Hindlimb muscle (tissue), 1 donor: ENCODE data around the gene KLRK1. TPM values are rescaled to one million over a fixed set of nuclear protein-coding genes. Genes with fewer than 3 reads are reported as not detected.
"Not testable (repeated sequence)": the region's sequence is repeated elsewhere in the genome, so short reads cannot be mapped to it uniquely, and the experiment has no call there.

ENCODE experiments used
- DNase-seq: peaks from one replicate; pipeline ENCODE4 v3.0.0-alpha.2; 2013
- polyA plus RNA-seq: library from polyadenylated mRNA; unstranded; fragments of 120-200 nt; gene quantifications from one replicate; pipeline ENCODE4 v1.2.1, GENCODE V29; 2013; ENCODE audit not compliant: insufficient read length

The KLRK1 gene
- polyA plus RNA-seq, 1 donor: 0.48 TPM

DNA sequence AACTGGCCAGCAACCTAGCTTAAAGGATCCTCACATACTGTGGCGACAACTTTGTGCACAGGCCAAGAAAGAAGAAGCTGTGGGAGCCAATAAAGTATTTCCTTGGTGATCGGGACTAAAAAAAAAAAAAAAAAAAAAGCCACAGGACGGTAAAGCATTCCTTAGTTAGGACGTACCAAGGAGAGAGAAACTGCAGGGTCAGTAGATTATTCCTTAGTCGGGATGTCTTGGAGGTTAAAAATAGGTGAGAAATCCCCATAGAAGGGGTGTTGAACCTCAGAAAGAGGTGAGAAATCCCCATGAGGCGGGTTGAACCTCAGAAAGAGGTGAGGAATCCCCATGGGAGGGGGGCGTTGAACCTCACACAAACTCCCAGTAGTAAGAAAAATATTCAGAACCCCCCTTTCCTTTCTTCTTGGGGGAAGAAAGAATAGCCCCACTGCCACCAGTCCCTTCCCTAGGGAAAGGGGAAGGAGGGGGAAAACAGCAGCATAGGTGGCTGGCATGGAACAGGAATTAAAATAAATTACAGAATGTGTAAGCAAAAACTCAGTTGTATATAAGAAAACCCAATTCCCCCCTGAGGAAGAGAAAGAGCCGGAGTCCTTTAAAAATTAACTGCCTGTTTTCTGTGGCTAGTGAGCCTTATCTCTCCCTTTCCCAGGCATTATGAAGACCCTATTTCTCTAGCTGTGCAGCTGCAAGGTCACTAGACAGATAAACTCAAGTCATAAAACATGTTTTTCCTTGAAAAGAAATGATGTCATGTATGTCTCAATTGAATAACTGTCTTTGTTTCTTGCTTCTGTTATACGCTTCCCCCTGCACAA is 26.8 kb downstream of the KLRK1 start:
- DNase-seq: no peak

DNA sequence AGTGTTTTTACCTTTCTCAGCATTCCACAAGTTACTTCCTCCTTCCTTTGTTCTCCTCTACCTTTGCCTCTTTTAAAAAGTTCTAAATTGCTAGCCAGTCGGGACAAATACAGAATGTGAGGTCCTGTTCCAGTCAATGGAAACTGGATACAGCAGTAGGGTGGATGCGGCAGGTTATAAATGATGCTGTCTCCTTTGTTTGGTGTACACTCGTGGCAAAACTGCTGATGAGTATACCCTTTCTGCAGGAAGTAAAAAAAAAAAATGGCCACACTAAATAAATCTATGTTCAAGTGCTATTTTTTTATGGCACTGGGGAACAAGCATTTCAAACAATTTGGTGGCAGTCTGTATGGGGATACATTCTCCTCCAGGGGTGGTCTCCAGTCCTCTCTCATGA is 27.5 kb downstream of the KLRK1 start:
- no peak for DNase-seq

DNA sequence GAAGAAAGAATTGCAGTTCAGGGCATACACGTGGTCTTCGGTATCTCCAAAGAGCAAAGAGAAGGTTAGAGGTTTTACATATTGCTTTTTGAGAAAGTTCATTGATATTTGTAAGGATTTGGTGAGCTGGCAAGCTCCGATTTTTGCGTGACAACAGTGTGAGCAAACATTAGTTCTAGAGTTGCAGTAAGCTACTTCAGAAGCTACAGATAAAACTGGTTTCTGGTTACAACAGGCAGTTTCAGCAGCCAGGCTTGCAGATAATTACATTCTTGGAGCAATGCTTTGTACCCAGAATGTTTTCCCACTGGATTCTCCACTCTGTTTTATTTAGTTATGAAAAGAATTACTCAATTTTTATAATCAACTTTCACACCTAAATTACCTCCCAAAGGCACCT is 28.2 kb downstream of the KLRK1 start:
- DNase-seq: no peak

DNA sequence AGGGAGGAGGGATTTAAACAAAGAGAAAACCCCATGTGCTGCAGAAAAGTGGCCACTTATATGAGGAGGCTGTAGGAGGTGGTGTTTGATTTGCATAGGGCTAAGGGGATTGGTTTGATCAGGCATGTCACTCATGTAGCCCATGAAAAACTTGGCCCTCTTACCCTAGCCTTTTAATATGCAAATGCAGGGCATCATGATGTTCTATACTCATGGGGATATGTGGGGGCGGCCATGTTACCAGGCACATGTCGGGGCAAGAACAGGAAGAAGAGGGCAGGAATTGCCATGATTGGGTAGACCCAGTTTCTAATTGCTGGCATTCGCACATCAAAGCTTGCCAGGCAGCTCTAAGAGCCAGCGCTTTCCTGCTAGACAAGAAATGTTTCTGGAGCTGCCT is 28.8 kb downstream of the KLRK1 start:
- no peak for DNase-seq

DNA sequence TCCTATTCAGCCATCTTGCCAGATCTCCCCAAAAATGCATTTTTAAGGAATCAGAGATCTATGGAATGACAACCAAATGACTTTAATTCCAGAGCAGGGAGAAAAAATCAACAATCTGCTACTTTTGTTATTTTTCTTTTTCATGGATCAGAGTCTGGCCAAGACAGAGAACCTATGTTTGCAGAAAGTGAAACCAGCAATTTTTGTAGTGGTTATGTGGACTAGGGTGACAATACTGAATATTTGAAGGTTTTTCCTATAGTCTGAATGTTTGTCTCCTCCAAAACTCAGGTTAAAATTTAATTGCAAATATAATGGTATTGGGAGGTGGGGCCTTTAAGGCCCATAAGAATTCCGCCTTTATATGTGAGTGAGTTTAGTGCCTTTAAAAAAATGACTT is 30.9 kb downstream of the KLRK1 start:
- DNase-seq: no peak

DNA sequence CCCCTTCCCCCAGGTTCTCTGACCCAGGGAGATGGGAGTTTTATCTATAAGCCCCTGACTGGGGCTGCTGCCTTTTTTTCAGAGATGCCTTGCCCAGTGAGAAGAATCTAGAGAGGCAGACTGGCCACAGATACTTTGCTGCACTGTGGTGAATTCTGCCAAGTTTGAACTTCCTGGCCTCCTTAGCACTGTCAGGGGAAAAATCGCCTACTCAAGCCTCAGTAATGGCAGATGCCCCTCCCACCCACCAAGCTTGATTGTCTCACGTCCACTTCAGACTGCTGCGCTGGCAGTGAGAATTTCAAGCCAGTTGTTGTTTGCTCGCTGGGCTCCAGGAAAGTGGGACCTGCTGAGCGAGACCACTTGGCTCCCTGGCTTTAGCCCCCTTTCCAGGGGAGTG is 31.7 kb downstream of the KLRK1 start:
- DNase-seq: no peak

DNA sequence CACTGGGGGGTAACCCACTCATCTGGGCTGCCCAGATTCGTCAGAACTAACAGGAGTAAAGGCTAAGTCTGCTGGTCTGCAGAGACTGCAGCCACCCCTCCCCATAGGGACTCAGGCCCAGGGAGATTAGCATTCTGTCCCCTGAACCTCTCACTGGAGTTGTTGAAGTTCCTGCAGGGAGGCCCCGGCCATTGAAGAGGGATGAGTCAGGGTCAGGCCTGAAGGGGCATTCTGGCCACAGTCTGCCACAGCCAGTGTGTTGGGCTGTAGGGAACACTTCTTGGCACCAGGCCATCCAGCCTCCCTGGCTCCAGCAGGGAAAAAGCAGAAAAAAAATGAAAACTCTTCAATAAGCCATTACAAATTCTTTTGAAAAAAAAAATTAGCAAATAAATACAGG is 35.3 kb downstream of the KLRK1 start:
- DNase-seq: no peak

DNA sequence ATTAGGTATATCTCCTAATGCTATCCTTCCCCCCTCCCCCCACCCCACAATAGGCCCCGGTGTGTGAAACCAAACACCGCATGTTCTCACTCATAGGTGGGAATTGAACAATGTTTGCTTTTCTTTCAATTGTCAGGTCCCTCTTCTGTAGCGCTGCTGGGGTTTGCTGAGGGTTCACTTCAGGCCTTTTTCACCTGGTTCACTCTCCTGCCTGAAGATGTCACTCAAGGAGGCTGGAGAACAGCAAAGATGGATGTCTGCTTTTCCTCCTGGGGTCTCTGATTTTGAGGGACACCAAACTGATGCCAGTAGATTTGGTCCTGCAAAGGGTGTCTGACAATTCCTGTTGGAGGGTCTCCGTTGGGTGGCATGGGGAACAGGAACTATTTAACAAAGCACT is 35.8 kb downstream of the KLRK1 start:
- DNase-seq: no peak

DNA sequence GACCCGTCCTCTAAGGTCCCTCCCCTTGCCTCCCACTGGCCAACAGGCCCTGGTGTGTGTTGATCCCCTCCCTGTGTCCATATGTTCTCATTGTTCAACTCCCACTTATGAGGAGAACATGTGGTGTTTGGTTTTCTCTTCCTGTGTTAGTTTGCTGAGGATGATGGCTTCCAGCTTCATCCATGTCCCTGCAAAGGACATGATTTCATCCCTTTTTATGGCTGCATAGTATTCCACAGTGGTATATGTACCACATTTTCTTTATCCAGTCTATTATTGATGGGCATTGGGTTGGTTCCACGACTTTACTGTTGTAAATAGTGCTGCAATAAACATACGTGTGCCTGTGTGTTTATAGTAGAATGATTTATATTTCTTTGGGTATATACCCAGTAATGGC is 38.4 kb downstream of the KLRK1 start:
- DNase-seq: not testable (repeated sequence)

DNA sequence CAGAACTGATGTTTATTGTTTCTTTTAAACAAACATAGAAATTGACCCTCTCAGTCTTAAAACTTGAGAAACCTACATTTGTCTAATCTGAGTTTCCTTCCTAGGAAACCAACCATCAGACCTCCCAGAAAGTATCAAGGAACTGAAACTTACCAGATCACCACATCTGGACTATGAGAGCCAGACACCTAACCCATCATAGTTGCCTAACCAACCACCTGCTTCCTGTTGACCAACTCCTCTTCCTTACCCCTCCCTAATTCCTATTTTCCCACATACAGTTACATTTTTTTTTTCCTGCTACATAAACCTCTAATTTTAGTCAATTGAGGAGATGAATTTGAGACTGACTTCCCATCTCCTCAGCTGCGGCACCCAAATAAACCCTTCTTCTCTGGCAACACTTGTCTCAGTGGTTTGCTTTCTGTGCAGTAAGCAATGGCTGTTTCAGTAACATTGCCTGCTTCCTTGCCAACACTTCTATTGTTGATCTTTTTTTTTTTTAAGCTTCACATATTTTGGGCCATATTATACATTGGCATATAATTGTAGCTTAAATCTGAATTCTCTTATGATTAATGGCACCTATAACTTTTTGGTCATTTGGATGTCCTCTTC is 47.8 kb downstream of the KLRK1 start:
- no peak for DNase-seq

DNA sequence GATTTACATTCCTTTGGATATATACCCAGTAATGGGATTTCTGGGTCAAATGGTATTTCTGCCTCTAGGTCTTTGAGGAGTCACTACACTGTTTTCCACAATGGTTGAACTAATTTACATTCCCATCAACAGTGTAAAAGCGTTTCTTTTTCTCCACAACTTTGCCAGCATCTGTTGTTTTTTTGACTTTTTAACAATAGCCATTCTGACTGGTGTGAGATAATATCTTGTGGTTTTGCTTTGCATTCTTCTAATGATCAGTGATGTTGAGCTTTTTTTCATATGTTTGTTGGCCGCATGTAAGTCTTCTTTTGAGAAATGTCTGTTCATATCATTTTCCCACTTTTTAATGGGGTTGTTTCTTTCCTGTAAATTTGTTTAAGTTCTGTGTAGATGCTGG is 48.9 kb downstream of the KLRK1 start:
- not testable (repeated sequence) for DNase-seq

DNA sequence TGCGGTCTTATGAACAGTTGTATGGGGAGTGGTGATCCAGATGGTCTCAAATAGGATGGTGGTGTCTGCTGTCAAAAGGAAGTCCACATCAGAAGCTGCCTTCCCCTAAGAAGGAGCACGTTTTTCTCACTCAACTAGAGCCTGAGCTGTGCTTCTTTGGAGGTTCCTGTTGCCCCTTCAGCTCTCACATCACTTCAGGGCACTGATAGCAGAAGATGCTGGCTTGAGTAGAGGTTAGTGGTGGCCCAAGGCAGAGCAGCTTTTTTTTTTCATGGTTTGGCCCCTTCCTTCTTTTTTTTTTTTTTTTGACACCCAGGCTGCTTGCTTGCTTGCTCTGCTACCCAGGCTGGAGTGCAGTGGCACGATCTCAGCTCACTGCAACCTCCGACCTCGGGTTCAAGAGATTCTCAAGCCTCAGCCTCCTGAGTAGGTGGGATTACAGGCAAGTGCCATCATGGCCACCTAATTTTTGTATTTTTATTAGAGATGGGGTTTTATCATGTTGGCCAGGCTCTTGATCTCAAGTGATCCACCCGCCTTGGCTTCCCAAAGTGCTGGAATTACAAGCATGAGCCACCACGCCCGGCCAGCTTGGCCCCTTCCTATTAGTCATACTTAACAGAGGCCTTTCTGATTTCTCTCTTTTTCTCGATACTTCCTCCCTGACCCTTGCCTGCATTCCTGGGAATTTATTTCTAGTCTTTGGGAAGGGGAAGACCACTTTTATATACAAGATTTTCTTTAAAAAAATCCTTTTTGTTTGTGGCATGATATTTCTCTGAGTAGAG is 50.6 kb downstream of the KLRK1 start:
- no peak for DNase-seq

DNA sequence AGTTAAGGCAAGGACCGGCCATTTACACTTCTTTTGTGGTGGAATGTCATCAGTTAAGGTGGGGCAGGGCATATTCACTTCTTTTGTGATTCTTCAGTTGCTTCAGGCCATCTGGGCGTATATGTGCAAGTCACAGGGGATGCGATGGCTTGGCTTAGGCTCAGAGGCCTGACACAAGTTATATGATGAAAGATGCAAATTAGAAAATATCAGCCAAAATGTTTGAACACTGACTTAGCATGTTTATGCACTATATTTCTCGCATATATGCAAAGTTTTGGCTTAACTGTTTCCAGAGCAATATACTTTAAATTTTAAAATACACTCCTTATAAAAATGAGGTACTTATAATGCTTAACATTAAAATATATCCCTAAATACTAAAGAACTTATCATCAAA is 51.4 kb downstream of the KLRK1 start:
- DNase-seq: not testable (repeated sequence)

DNA sequence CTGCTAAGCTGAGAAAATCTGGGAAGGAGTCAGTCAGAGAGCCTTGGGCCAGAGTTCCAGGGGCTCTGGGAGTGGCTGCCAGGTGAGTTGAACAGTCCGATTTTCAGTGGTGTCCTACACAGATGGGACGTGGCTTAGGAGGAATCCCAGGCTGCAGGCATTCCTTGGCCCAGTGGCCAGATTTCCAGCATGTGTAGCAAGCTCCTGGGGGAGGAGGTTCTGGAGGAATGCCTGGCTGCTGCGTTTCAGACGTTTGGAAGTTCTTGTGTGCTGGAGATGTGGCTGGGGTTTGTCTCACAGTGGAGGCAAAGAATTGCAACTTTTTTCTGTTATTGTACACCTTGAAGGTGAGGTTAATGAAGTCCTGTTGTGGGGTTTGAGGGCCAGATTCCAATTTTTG is 53.6 kb downstream of the KLRK1 start:
- DNase-seq: not testable (repeated sequence)

DNA sequence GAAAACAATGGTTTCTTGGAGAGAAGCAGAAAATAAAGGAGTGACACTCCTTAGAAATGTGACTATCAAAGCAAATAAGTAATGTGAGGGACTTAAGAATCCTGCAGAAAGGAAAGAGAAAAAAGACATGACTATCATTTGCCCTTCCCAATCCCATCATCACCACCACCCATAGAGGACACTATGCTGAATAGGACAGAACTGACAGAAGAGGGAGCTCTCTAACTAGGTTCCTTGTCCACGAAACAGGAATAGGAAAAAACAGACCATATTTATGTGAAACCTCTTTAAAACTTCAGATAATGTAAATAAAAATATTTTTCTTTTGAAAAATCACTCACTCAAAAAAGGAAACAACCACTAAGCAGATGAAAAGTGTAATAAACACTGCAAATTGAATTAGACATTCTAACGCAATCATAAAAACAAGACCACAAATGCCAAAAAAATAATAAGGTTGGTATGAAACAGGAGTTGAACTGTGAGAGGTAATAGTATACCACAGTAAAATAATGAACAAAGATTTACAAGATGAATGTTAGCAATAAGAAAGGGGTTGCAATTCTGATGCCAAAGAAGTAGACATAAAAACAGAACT is 58.1 kb downstream of the KLRK1 start:
- peak; percentile 36 for DNase-seq

DNA sequence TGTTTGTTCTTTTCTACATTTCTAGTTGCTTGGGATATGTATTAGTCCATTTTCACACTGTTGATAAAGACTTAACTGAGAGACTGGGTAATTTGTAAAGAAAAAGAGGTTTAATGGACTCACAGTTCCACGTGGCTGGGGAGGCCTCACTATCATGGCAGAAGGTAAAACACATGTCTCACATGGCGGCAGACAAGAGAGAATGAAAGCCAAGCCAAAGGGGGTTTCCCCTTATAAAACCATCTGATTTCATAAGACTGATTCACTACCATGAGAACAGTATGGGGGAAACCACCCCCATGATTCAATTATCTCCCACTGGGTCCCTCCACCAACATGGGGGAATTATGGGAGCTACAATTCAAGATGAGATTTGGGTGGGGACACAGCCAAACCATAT is 61.1 kb downstream of the KLRK1 start:
- DNase-seq: not testable (repeated sequence)

Other genes with a start within 250 kb of the KLRK1 start
- 2.3 TPM for gene OLR1, start 217.9 kb downstream of the KLRK1 start, polyA plus RNA-seq
- gene TMEM52B, start 211.0 kb downstream of the KLRK1 start, polyA plus RNA-seq: 0.23 TPM
- 21.2 TPM for gene GABARAPL1, start 177.2 kb downstream of the KLRK1 start, polyA plus RNA-seq
- gene KLRD1, start 82.2 kb downstream of the KLRK1 start, polyA plus RNA-seq: 0.59 TPM
- not detected for gene KLRC4, start 19.7 kb upstream of the KLRK1 start, polyA plus RNA-seq
- not detected for gene KLRC3, start 30.6 kb upstream of the KLRK1 start, polyA plus RNA-seq
- gene KLRC2, start 46.0 kb upstream of the KLRK1 start, polyA plus RNA-seq: not detected
- 0.30 TPM for gene KLRC1, start 63.3 kb upstream of the KLRK1 start, polyA plus RNA-seq
- gene EIF2S3B, start 115.8 kb upstream of the KLRK1 start, polyA plus RNA-seq: 0.71 TPM
- 16.5 TPM for gene MAGOHB, start 223.6 kb upstream of the KLRK1 start, polyA plus RNA-seq